Fibroblast of the aortic adventitia (primary cell): ENCODE data around the gene ROR1. TPM values are rescaled to one million over a fixed set of nuclear protein-coding genes. Genes with fewer than 3 reads are reported as not detected.

Source experiments
- DNase-seq: peaks from one replicate; pipeline ENCODE4 v3.0.0-alpha.2; 2010; ENCODE audit warnings: low read depth
- H3K4me3 ChIP-seq: 2 replicates; pipeline ENCODE4 v1.5.1; 2011; ENCODE audit warnings: low read depth, mild to moderate bottlenecking, control low read depth, low read length, moderate library complexity
- total RNA-seq: library from RNA; depleted of rRNA; stranded (reverse); fragments of >200 nt; gene quantifications from 2 replicates; pipeline ENCODE4 v1.2.3, GENCODE V29; 2012; ENCODE audit warnings: low replicate concordance
- TF ChIP-seq, protein P1 (sequence below): IDR thresholded peaks from 2 replicates; pipeline ENCODE4 v1.5.1; 2011; ENCODE audit warnings: mild to moderate bottlenecking, low read length, control low read depth, inconsistent platforms; ENCODE audit not compliant: insufficient read depth

Gene ROR1
- total RNA-seq, 1 donor: 18.8 TPM

DNA sequence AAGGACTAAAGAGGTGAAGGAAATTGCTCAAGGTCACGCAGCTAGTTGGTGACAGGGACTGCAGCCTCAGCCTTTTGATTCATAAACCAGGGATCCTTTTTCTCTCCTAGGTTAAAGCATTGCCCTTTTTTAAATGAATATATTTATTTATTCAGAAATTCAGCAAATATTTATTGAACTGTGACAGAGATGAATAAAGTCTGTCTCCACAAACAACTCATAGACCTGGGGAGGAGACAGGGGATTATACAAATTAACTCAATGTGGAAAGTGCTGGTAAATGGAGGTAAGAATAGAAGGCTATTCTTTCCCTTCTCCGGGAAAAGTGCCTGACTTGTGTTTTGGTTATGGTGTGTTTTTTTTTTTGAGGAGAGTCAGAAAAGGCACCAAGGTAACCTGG, 110.7 kb downstream of the ROR1 start:
- TF ChIP-seq, protein P1, sequence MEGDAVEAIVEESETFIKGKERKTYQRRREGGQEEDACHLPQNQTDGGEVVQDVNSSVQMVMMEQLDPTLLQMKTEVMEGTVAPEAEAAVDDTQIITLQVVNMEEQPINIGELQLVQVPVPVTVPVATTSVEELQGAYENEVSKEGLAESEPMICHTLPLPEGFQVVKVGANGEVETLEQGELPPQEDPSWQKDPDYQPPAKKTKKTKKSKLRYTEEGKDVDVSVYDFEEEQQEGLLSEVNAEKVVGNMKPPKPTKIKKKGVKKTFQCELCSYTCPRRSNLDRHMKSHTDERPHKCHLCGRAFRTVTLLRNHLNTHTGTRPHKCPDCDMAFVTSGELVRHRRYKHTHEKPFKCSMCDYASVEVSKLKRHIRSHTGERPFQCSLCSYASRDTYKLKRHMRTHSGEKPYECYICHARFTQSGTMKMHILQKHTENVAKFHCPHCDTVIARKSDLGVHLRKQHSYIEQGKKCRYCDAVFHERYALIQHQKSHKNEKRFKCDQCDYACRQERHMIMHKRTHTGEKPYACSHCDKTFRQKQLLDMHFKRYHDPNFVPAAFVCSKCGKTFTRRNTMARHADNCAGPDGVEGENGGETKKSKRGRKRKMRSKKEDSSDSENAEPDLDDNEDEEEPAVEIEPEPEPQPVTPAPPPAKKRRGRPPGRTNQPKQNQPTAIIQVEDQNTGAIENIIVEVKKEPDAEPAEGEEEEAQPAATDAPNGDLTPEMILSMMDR: no peak
- no peak for DNase-seq
- no peak overlapping the region for H3K4me3 ChIP-seq

DNA sequence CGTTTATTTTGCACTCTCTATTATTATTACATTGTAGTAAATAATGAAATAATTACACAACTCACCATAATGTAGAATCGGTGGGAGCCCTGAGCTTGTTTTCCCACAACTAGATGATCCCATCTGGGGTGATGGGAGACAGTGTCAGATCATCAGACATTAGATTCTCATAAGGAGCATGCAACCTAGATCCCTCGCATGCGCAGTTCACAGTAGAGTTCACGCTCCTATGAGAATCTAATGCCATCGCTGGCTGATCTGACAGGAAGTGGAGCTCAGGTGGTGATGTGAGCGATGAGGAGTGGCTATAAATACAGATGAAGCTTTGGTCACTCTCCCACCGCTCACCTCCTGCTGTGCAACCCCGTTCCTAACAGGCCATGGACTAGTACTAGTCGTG, 112.1 kb downstream of the ROR1 start:
- TF ChIP-seq, protein P1: no peak
- H3K4me3 ChIP-seq: no peak overlapping the region
- DNase-seq: no peak

DNA sequence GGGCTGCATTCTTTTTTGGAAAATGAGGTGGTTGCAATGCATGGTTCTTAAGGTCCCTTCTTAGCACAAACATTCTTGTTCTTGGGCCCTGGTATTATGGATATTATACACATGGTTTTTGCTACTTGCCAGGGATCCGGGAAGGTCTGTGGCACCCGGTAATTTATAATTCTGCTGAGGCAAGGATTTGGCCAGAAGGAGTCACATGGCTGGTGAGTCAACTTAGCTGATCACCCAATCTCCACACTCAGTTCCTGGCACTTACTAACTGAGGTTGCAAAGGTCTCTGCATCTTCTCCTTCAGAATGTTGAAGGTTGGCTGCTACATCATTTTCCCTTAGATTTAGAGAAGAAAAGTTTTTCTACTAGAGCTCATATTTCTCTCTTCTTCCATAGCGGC, 112.5 kb downstream of the ROR1 start:
- H3K4me3 ChIP-seq: no peak overlapping the region
- DNase-seq: peak; percentile 52
- TF ChIP-seq, protein P1: no peak

DNA sequence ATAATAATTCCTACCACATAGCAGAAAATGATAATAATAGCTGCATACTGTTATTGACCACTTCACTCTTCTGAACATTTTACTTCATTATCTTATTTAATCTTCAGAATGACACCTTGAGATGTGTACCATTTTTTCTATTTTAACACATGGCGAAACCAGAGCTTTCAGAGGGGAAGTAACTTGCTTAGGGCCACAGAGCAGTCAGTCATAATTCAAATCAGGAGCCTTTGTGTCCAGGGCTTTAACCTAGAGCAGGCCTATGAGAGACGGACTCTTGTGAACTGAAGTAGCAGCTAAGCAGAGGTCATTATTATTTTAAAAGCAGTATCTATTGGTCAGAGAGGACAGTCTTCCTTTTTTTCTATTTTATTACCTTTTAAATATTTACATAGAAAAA, 114.0 kb downstream of the ROR1 start:
- TF ChIP-seq, protein P1: no peak
- DNase-seq: no peak

DNA sequence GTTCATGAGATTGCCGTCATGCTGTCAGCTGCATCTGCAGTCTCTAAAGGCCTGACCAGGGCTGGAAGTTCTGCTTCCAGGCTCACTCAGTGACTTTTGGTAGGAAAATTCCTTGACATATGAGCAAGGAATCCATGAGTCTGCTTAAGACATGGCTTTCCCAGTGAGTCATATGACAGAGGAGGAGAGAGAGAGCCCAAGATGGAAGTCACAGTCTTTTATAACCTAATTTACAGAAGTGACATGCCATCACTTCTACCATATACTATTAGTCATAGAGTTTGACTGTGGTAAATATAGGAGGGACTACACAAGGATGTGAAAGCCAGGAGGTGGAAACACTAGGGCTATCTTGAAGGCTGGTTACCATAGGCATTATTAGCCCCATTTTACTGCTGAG, 115.2 kb downstream of the ROR1 start:
- peak; percentile 41 for DNase-seq
- TF ChIP-seq, protein P1: no peak
- no peak overlapping the region for H3K4me3 ChIP-seq

More for the DNA sequence above, 114.0 kb downstream of the ROR1 start:
- no peak overlapping the region for H3K4me3 ChIP-seq

DNA sequence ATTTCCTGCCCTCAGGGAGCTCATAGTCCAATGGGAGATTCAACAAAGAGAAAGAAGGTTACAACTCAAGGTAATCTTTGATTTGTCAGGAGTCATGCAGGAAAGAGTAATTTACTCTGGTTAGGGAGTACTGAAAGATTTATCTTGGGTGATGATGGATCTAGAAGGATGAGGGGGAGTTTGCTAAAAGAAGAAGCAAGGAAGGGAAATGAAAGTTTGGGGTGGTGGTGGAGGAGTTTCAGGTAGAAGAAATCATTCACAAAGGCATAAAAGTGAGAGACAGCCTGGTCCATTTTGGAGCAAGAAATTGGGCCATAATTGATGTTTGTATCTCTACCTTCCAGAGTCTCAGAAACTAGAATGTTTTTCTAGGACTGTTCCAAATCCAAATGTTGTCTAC, 116.7 kb downstream of the ROR1 start:
- TF ChIP-seq, protein P1: no peak
- no peak overlapping the region for H3K4me3 ChIP-seq
- no peak for DNase-seq

DNA sequence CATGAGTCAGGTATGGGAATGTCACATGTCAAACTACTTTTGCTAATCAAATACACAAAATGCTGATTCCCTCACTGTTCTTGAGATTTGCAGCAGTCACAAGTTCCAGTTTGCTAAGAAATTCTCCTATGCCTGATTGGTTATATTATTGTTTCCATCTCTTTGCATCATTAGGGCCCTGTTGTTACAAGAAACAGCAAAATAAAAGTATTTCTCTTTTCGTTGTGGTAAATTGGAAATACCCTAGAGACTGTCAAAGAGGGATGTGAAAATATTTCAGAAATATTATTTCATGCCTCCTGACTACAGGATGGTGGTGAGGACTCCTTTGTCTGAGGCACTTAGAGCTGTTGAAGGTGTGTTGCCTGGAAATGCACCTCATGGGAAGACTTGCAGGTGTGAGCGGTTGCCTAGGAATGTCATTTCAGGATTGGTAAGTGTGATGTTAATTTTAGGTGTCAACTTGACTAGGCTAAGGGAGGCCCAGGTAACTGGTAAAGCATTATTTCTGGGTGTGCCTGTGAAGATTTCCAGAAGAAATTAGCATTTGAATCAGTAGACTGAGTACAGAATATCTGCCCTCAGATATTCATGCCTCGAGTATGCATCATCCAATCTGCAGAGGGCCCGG, 117.4 kb downstream of the ROR1 start:
- no peak overlapping the region for H3K4me3 ChIP-seq
- TF ChIP-seq, protein P1: no peak
- DNase-seq: no peak
